NCI-H1694 treated with DMSO at 0.1 percent for 48 hours (cell line): ENCODE results near the gene CBY2.

ENCODE experiments used
- DNase-seq: peaks from one replicate; lab custom pipeline; 2025; lab: John Stamatoyannopoulos, UW

The CBY2 gene

GRCh38 chr13:45700971-45701900 lies 884 bp upstream of the CBY2 start:
- DNase-seq: no peak

GRCh38 chr13:45702869-45703391 lies 810 bp downstream of the CBY2 start:
- DNase-seq: no peak

GRCh38 chr13:45704211-45704739 lies 2.2 kb downstream of the CBY2 start:
- DNase-seq: no peak

- no peak for DNase-seq
Observed at GRCh38 chr13:45704854-45705695, 3.0 kb downstream of the CBY2 start.

- no peak for DNase-seq
Observed at GRCh38 chr13:45705918-45706317, 3.8 kb downstream of the CBY2 start.

GRCh38 chr13:45707516-45708100 lies 5.5 kb downstream of the CBY2 start:
- no peak for DNase-seq

- DNase-seq: no peak
Observed at GRCh38 chr13:45711951-45712350, 9.8 kb downstream of the CBY2 start.

GRCh38 chr13:45713106-45713690 lies 11.1 kb downstream of the CBY2 start:
- no peak for DNase-seq

- DNase-seq: no peak
Observed at GRCh38 chr13:45713721-45714120, 11.6 kb downstream of the CBY2 start.

GRCh38 chr13:45714170-45714569 lies 12.1 kb downstream of the CBY2 start:
- DNase-seq: no peak

GRCh38 chr13:45715351-45715750 lies 13.2 kb downstream of the CBY2 start:
- no peak for DNase-seq

- no peak for DNase-seq
Observed at GRCh38 chr13:45717349-45717748, 15.2 kb downstream of the CBY2 start.

- DNase-seq: peak; percentile 54
Observed at GRCh38 chr13:45718063-45718462, 15.9 kb downstream of the CBY2 start.

- no peak for DNase-seq
Observed at GRCh38 chr13:45718992-45719391, 16.9 kb downstream of the CBY2 start.

- no peak for DNase-seq
Observed at GRCh38 chr13:45721203-45721731, 19.1 kb downstream of the CBY2 start.

- no peak for DNase-seq
Observed at GRCh38 chr13:45723798-45724197, 21.7 kb downstream of the CBY2 start.

GRCh38 chr13:45728759-45729158 lies 26.6 kb downstream of the CBY2 start:
- DNase-seq: no peak

- no peak for DNase-seq
Observed at GRCh38 chr13:45731455-45731854, 29.3 kb downstream of the CBY2 start.

- DNase-seq: no peak
Observed at GRCh38 chr13:45732916-45733315, 30.8 kb downstream of the CBY2 start.

GRCh38 chr13:45733361-45733760 lies 31.2 kb downstream of the CBY2 start:
- DNase-seq: no peak

- DNase-seq: no peak
Observed at GRCh38 chr13:45737571-45738017, 35.5 kb downstream of the CBY2 start.
